HepG2 (cell line): ENCODE results near the gene LNX2. TPM values are rescaled to one million over a fixed set of nuclear protein-coding genes. Genes with fewer than 3 reads are reported as not detected.

Source experiments
- CEBPZ ChIP-seq: IDR thresholded peaks from 2 replicates; pipeline ENCODE4 v1.6.1; 2012; ENCODE audit warnings: low read length, improper control_type of control experiment
- HMGXB3 ChIP-seq: sonication (generic); formaldehyde crosslinking; IDR thresholded peaks from 2 replicates; pipeline ENCODE4 v1.4.0; 2020; ENCODE audit warnings: missing genetic modification reagents, borderline replicate concordance
- KAT2B ChIP-seq: fragments of 150-350 bp; IDR thresholded peaks from 2 replicates; pipeline ENCODE4 v1.6.1; 2014; ENCODE audit warnings: low read depth, low read length, borderline replicate concordance
- NFYB ChIP-seq: sonication (generic); formaldehyde crosslinking; IDR thresholded peaks from 2 replicates; pipeline ENCODE4 v1.4.0; 2020; ENCODE audit warnings: missing genetic modification reagents
- PRDM4 ChIP-seq: sonication (generic); formaldehyde crosslinking; IDR thresholded peaks from 2 replicates; pipeline ENCODE4 v1.9.0; 2021; ENCODE audit warnings: missing genetic modification reagents, borderline replicate concordance
- TBL1XR1 ChIP-seq: fragments of 150-350 bp; IDR thresholded peaks from 2 replicates; pipeline ENCODE4 v1.6.1; 2014; ENCODE audit warnings: borderline replicate concordance, low read length; ENCODE audit not compliant: partially characterized antibody
- TEAD2 ChIP-seq: sonication (generic); formaldehyde crosslinking; IDR thresholded peaks from 2 replicates; pipeline ENCODE4 v1.9.0; 2021; ENCODE audit warnings: missing genetic modification reagents
- TRAFD1 ChIP-seq: sonication (generic); formaldehyde crosslinking; IDR thresholded peaks from 2 replicates; pipeline ENCODE4 v1.5.1; 2020; ENCODE audit warnings: missing genetic modification reagents, mild to moderate bottlenecking, borderline replicate concordance
- ZBTB4 ChIP-seq: sonication (generic); formaldehyde crosslinking; IDR thresholded peaks from 2 replicates; pipeline ENCODE4 v1.4.0; 2020; ENCODE audit warnings: missing genetic modification reagents, mild to moderate bottlenecking, borderline replicate concordance
- ZNF253 ChIP-seq: sonication (generic); formaldehyde crosslinking; IDR thresholded peaks from 2 replicates; pipeline ENCODE4 v1.8.0; 2022; ENCODE audit warnings: mild to moderate bottlenecking, missing genetic modification reagents, borderline replicate concordance
- ZNF557 ChIP-seq: sonication (generic); formaldehyde crosslinking; IDR thresholded peaks from 2 replicates; pipeline ENCODE4 v1.4.0; 2020; ENCODE audit warnings: missing genetic modification reagents
- ZNF749 ChIP-seq: sonication (generic); formaldehyde crosslinking; IDR thresholded peaks from 2 replicates; pipeline ENCODE4 v1.8.0; 2022; ENCODE audit warnings: mild to moderate bottlenecking, missing genetic modification reagents, moderate library complexity, borderline replicate concordance
- polyA plus RNA-seq, 8 experiments: library from polyadenylated mRNA; depleted of rRNA in 3 of 8; stranded (reverse) in 7 of 8; unstranded in 1 of 8; fragments of >200 nt; fragmentation: Illumina TruSeq in 4 of 8; extraction: Trizol in 4 of 8; gene quantifications; 2 replicates each; pipeline versions ENCODE4 v1.2.1 to v1.2.3, GENCODE V29; 2011 to 2016; ENCODE audit warnings: low read depth in 4 of 8, missing spikeins in 1 of 8, mixed read lengths in 1 of 8; ENCODE audit not compliant: insufficient read depth in 1 of 8
- total RNA-seq, 5 experiments: library from RNA; depleted of rRNA; stranded (reverse); fragments of >200 nt; fragmentation: Illumina TruSeq; extraction: Trizol; gene quantifications; 2 replicates each; pipeline ENCODE4 v1.2.3, GENCODE V29; 2016; ENCODE audit warnings: low read depth in 1 of 5

LNX2 gene
- total and polyA plus RNA-seq, 2 of the 13 experiments (the other 11 are each of a cell fraction or from before 2014, with no cell fraction given), result 9.2 to 9.7 TPM

- TF ChIP-seq ZBTB4 (CRISPR knock-in tag), result no peak
- TF ChIP-seq KAT2B, result no peak
- TF ChIP-seq TRAFD1, result no peak
- TF ChIP-seq NFYB (CRISPR knock-in tag), result no peak
- peak; percentile 83; the same call in 1 of the 2 replicates for TF ChIP-seq ZNF253 (CRISPR knock-in tag)
- TF ChIP-seq ZNF749 (CRISPR knock-in tag), result no peak
- TF ChIP-seq TEAD2, result no peak
- TF ChIP-seq CEBPZ, result no peak
- no peak for TF ChIP-seq PRDM4 (CRISPR knock-in tag)
- TF ChIP-seq ZNF557, result no peak
- 0 out of 2 replicates have a peak, but pooled peaks have one; percentile 19 for TF ChIP-seq HMGXB3
- no peak for TF ChIP-seq TBL1XR1
Measured at GRCh38 chr13:27621366-27622101, 1.2 kb upstream of the LNX2 start, which contains the start of gene POLR1D (continued).
